IPS-15b (cell line): ENCODE results near the gene PLEKHA5.
"Not testable (repeated sequence)": the region's sequence is repeated elsewhere in the genome, so short reads cannot be mapped to it uniquely, and the experiment has no call there.

Experiments
- H3K27me3 ChIP-seq: one replicate; pipeline ENCODE4 v1.6.1; 2013; ENCODE audit warnings: low read length; ENCODE audit not compliant: control insufficient read depth, insufficient read depth
- H3K36me3 ChIP-seq: one replicate; pipeline ENCODE4 v1.6.1; 2013; ENCODE audit warnings: low read length; ENCODE audit not compliant: control insufficient read depth, insufficient read depth
- H3K4me1 ChIP-seq: one replicate; pipeline ENCODE4 v1.6.1; 2013; ENCODE audit warnings: mild to moderate bottlenecking, low read length; ENCODE audit not compliant: control insufficient read depth, insufficient read depth
- H3K4me3 ChIP-seq: one replicate; pipeline ENCODE4 v1.5.1; 2013; ENCODE audit warnings: low read depth, low read length
- H3K9ac ChIP-seq: one replicate; pipeline ENCODE4 v1.6.1; 2013; ENCODE audit warnings: low read depth, mild to moderate bottlenecking, low read length
- H3K9me3 ChIP-seq: one replicate; pipeline ENCODE4 v1.6.1; 2013; ENCODE audit warnings: mild to moderate bottlenecking, low read length; ENCODE audit not compliant: control insufficient read depth, insufficient read depth

The PLEKHA5 gene

DNA sequence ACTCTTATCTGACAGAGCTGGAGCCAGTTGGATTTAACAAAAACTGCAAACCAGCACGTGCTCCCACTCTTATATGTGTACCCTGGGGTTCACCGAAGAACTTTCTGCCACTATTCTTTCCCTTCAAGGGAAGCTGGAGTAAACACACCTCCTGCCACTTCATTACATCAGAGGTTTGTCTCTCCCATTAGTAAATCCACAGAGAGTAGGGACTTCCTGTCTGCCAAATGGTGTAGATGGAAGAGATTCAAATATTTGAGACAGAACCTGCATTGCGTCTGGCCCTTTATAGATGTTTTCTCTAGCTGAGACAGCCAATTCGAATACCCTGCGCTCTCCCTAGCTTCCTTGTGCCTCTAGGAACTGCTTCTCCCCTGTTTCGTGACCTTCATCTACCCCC is 280.7 kb downstream of the PLEKHA5 start:
- no peaks in the 10 kb centered on the region for H3K36me3 ChIP-seq
- no peaks in the 10 kb centered on the region for H3K27me3 ChIP-seq
- H3K9me3 ChIP-seq: no peaks in the 10 kb centered on the region
- H3K4me1 ChIP-seq: peaks cover 26% of the 10 kb centered on the region
- no peak overlapping the region for H3K4me3 ChIP-seq
- no peak overlapping the region for H3K9ac ChIP-seq

DNA sequence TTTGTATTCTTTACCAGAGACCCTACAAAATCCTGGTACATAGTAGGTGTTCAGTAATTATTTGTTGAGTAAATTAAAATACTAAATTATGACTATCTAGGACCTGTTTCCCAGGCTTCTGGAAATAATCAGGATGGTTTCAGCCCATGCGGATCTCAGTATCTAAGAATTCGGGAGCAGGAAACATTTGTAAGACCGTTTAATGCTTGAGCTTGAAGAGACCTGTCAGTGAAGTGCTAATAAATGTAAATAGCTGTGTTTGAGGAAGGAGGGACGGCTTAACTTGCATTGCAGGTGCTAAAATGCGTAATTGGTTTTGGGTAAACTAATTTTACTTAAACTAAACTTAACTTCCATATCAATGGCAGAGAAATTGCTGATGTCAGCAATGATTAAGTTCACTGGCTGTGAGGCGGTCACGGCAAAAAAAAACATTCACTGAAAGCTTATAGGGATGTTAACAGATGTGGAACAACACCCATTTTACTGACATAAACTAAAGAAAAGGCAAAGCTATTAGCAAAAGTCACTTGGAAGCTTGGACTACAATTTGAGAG is 281.2 kb downstream of the PLEKHA5 start:
- Histone ChIP-seq H3K9ac (no peak overlapping the region), H3K36me3 (no peaks in the 10 kb centered on the region), H3K9me3 (no peaks in the 10 kb centered on the region), H3K27me3 (no peaks in the 10 kb centered on the region), H3K4me1 (peaks cover 26% of the 10 kb centered on the region), H3K4me3 (no peak overlapping the region)

DNA sequence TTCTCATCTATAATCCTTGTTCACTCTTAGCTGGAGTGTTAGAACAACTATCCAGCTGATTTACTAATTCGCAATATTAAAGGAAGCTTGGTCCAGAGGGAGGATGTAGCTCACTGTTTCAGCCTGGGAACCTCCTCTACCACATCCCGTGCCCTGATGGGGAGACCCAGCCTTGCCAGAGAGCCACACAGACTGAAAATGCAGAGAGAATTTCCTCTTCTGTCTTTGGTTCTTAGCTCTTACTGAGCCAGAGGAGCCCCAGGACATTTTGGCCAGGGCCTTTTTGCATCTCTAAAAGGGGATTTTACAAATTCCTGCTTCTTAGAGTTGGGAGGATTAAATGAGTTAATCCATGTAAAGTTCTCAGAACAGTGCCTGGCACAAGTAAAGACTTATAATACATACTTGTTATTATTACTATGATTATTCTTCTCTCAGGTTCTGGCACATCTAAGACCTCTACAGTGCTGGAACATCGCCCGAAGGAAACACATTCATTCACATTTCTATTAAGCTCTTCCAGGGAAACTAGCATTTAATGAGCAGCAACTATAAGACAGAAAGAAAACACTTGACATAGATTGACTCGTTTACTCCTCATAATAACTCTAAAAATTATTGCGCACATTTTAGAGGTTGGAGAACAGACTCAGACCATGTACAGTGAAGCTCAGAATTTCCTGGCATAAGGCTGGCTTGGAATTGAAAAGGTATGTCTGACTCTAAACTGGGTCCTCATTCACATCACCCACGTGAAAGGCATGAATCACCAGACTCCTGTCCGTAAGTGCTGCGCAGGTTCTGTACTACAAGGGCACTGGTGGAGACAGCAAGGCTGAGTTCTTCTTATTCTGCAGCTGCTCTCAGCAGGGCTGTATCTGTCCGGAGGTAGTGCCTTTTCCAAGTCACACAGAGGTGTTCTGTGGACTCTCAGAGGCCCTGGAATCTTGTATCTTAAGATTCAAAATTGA is 282.0 kb downstream of the PLEKHA5 start:
- no peaks in the 10 kb centered on the region for H3K9me3 ChIP-seq
- no peak overlapping the region for H3K9ac ChIP-seq
- H3K4me3 ChIP-seq: no peak overlapping the region
- H3K36me3 ChIP-seq: no peaks in the 10 kb centered on the region
- no peaks in the 10 kb centered on the region for H3K27me3 ChIP-seq
- H3K4me1 ChIP-seq: peaks cover 26% of the 10 kb centered on the region

DNA sequence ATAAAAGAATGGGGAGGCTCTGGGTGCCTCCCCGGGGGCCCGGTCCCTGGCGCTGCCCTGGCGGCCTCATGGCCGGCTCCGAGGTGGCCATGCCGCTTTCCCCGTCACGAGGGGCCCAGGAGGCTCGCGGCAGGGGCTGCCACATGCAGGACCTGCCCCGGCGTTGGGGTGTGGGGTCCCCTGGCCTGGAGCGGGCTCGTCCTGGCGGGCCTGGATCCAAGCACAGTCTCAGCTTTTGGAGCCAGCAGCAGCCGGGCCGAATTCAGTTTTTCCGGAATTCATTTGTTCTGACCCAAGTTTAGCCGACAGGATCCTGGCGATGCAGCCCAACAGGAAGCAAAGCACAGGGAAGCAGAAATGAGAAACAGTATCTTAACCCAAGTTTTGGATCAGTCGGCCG is 283.3 kb downstream of the PLEKHA5 start:
- H3K36me3 ChIP-seq: no peaks in the 10 kb centered on the region
- H3K9ac ChIP-seq: no peak overlapping the region
- no peak overlapping the region for H3K4me3 ChIP-seq
- no peaks in the 10 kb centered on the region for H3K27me3 ChIP-seq
- H3K9me3 ChIP-seq: no peaks in the 10 kb centered on the region
- H3K4me1 ChIP-seq: peaks cover 26% of the 10 kb centered on the region

DNA sequence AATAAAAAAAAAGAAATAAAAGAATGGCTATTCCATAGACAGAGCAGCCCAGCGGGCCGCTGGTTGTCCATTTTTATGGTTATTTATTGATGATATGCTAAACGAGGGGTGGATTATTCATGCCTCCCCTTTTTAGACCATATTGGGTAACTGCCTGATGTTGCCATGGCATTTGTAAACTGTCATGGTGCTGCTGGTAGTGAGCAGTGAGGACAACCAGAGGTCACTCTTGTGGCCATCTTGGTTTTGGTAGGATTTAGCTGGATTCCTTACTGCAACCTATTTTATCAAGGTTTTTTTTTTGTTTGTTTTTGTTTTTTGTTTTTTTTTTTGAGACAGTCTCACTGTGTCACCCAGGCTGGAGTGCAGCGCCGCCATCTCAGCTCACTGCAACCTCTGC is 284.0 kb downstream of the PLEKHA5 start:
- H3K9ac ChIP-seq, H3K4me3 ChIP-seq, H3K9me3 ChIP-seq, H3K36me3 ChIP-seq, H3K27me3 ChIP-seq: not testable (repeated sequence)
- peaks cover 26% of the 10 kb centered on the region for H3K4me1 ChIP-seq

DNA sequence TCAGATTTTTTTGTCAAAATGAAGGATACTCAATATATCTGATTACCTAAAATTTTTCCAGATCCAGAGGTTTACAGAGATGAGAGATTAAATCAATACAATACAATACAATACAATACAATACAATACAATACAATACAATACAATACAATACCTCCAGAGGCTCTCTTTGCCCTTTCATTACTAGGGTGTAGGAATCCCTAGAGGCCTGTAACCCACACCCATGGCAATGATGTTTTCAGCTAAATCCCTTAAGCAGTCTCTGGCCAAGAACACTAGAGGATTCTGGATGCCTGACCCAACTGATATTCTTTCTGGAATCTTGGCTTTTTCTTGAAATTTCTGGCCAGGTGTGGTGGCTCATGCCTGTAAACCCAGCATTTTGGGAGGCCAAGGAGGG is 286.0 kb downstream of the PLEKHA5 start:
- Histone ChIP-seq H3K4me1 (peaks cover 12% of the 10 kb centered on the region), H3K36me3 (no peaks in the 10 kb centered on the region), H3K9ac (no peak overlapping the region), H3K27me3 (no peaks in the 10 kb centered on the region), H3K4me3 (no peak overlapping the region), H3K9me3 (no peaks in the 10 kb centered on the region)

DNA sequence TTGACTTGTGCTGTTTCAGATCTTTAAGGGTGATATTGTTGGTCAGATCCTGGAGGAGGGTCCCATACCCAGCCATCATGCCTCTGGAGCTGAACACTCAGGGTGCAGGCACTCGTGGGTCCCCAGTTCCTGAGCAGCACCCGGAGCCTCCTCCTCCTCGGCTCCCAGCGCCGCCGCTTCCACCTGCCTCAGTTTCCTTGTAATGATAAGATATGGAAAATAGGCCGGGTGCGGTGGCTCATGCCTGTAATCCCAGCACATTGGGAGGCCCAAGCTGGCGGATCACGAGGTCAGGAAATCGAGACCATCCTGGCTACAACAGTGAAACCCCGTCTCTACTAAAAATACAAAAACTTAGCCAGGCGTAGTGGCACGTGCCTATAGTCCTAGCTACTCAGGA is 289.6 kb downstream of the PLEKHA5 start:
- H3K4me1 ChIP-seq: peaks cover 4% of the 10 kb centered on the region
- H3K9ac ChIP-seq: no peak overlapping the region
- H3K27me3 ChIP-seq: no peaks in the 10 kb centered on the region
- H3K4me3 ChIP-seq: no peak overlapping the region
- H3K9me3 ChIP-seq: no peaks in the 10 kb centered on the region
- H3K36me3 ChIP-seq: no peaks in the 10 kb centered on the region

DNA sequence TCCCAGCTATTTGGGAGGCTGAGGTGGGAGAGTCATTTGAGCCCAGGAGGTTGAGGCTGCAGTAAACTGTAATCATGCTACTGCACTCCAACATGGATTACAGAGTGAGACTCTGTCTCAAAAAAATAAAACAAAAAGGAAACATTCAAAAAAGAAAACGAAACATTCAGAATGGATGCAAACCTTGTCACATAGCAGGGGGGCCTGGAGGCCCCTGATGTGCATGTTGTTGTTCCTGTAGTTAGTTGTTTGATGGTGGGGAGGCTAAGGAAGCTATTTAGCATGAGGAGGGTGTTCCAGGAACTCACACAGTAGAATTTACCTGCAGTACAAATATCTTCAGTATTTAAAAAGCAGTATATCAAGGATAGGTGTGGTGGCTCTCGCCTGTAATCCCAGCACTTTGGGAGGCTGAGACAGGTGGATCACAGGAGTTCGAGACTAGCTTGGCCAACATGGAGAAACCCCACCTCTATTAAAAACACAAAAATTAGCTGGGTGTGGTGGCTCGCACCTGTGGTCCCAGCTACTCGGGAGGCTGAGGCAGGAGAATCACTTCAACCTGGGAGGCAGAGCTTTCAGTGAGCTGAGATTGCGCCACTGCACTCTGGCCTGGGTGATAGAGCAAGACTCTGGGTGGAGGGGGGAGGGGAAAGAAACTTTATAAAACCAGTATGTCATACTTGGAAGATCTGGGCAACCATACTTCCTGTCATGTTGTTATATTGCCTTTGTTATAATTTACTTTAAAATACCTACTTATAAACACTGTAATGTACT is 292.2 kb downstream of the PLEKHA5 start:
- no peaks in the 10 kb centered on the region for H3K27me3 ChIP-seq
- H3K9ac ChIP-seq: no peak overlapping the region
- no peaks in the 10 kb centered on the region for H3K36me3 ChIP-seq
- H3K9me3 ChIP-seq: no peaks in the 10 kb centered on the region
- H3K4me1 ChIP-seq: peaks cover 4% of the 10 kb centered on the region
- H3K4me3 ChIP-seq: no peak overlapping the region

DNA sequence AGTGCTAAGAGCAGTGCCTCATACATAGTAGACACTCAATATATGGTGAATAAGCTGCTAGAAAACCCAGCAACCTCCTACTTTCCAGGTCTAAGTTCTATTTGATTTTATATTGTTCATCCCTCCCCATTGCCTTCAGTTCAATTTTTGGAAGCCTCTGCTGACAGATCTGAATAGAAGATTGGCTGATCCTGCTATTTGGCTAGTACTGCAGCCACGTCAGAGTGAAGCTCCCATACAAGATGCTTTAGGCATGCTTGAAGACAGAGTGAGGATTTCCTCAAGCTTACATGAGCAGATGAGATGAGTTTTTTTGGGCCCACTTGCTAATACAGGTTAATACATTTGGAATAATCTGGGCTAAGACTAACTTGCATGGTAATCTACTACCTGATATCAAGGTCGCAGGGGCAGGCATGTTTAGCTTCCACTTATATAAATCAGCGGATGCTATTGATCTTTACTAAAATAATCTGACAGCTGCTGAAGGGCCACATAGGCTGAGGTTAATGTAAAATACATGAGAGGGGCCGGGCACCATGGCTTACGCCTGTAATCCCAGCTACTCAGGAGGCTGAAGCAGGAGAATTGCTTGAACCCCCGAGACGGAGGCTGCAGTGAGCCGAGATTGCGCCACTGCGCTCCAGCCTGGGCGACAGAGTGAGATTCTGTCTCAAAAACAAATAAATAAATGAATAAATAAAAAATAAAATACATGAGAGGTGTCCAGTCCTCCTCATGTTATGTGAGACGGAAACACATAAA is 293.8 kb downstream of the PLEKHA5 start:
- Histone ChIP-seq H3K9ac (no peak overlapping the region), H3K4me1 (peaks cover 4% of the 10 kb centered on the region), H3K9me3 (no peaks in the 10 kb centered on the region), H3K36me3 (no peaks in the 10 kb centered on the region), H3K4me3 (no peak overlapping the region), H3K27me3 (no peaks in the 10 kb centered on the region)
